B cell (primary cell): ENCODE measurements around the gene USPL1. TPM values are rescaled to one million over a fixed set of nuclear protein-coding genes. Genes with fewer than 3 reads are reported as not detected.

ENCODE experiments used
- ATAC-seq: fragments of 200-7000 bp; cut with Tn5 transposase; one replicate; pipeline ENCODE4 v1.10.0; 2021; ENCODE audit warnings: low read depth, mild to moderate bottlenecking, moderate number of reproducible peaks, moderate library complexity
- CTCF ChIA-PET: fragments of 350-600 bp; sonication (Branson Sonifier 250); formaldehyde crosslinking; loops from one replicate; lab custom pipeline; 2021; ENCODE audit warnings: antibody characterized with exemption, inconsistent platforms; lab: Charles Lee
- POLR2A ChIA-PET: fragments of 350-600 bp; sonication (Branson Sonifier 250); formaldehyde crosslinking; loops from one replicate; lab custom pipeline; 2021; ENCODE audit warnings: antibody characterized with exemption; lab: Charles Lee
- DNase-seq: peaks from one replicate; pipeline ENCODE4 v3.0.0; 2013
- H2AFZ ChIP-seq: 2 replicates; pipeline ENCODE4 v1.6.1; 2012; ENCODE audit warnings: mild to moderate bottlenecking, low read depth, low read length; ENCODE audit not compliant: insufficient read depth, poor library complexity, severe bottlenecking
- H3K27ac ChIP-seq, 2 donors: 1 replicate in 1 of 2; 2 replicates in 1 of 2; pipeline ENCODE4 v1.5.1; 2012 to 2013; ENCODE audit warnings: low read length in 2 of 2, mild to moderate bottlenecking in 2 of 2, moderate library complexity in 1 of 2
- H3K27me3 ChIP-seq, 4 experiments: fragments of 200-600 bp in 1 of 4; sonication (generic) in 1 of 4; replicated peaks in 1 of 4; 1 replicate in 2 of 4; 2 replicates in 2 of 4; pipeline versions ENCODE4 v1.6.1 to v1.7.0; 2013 to 2016; ENCODE audit warnings: low read length in 3 of 4, mild to moderate bottlenecking in 2 of 4, mixed read lengths in 1 of 4, moderate library complexity in 1 of 4; ENCODE audit not compliant: insufficient read depth in 4 of 4, control insufficient read depth in 3 of 4; ENCODE audit errors: control extremely low read depth in 1 of 4
- H3K36me3 ChIP-seq, 2 experiments: replicated peaks in 1 of 2; 1 replicate in 1 of 2; 2 replicates in 1 of 2; pipeline versions ENCODE4 v1.6.1 to v1.7.1; 2013; ENCODE audit warnings: low read length in 1 of 2; ENCODE audit not compliant: insufficient read depth in 2 of 2, control insufficient read depth in 1 of 2; ENCODE audit errors: control extremely low read depth in 1 of 2, extremely low read depth in 1 of 2
- H3K4me1 ChIP-seq, 2 donors: fragments of 200-600 bp in 1 of 2; sonication (generic) in 1 of 2; 1 replicate in 1 of 2; 2 replicates in 1 of 2; pipeline versions ENCODE4 v1.5.1 to v1.6.1; 2013 to 2017; ENCODE audit warnings: low read length in 2 of 2; ENCODE audit not compliant: control insufficient read depth in 2 of 2, insufficient read depth in 2 of 2
- H3K4me2 ChIP-seq: replicated peaks from 2 replicates; pipeline ENCODE3; 2012; ENCODE audit warnings: mild to moderate bottlenecking, low read depth, low read length; ENCODE audit not compliant: poor library complexity, severe bottlenecking
- H3K4me3 ChIP-seq, 5 experiments: fragments of 200-600 bp in 1 of 5; sonication (generic) in 1 of 5; 1 replicate in 3 of 5; 2 replicates in 2 of 5; pipeline versions ENCODE4 v1.5.1 to v1.7.0; 2011 to 2016; ENCODE audit warnings: low read length in 4 of 5, mild to moderate bottlenecking in 4 of 5, low read depth in 2 of 5, control low read depth in 1 of 5, moderate library complexity in 1 of 5; ENCODE audit not compliant: insufficient read depth in 1 of 5; ENCODE audit errors: control extremely low read depth in 1 of 5, extremely low read depth in 1 of 5
- H3K79me2 ChIP-seq: fragments of 200-600 bp; sonication (generic); one replicate; pipeline ENCODE4 v1.6.0; 2016; ENCODE audit warnings: low read length; ENCODE audit not compliant: control insufficient read depth, insufficient read depth
- H3K9ac ChIP-seq: fragments of 200-600 bp; sonication (generic); 2 replicates; pipeline ENCODE4 v1.6.1; 2017; ENCODE audit warnings: mild to moderate bottlenecking, low read length, moderate library complexity
- H3K9me3 ChIP-seq, 3 donors: one replicate each; pipeline versions ENCODE4 v1.6.1 to v1.7.1; 2013; ENCODE audit warnings: low read length in 2 of 3; ENCODE audit not compliant: control insufficient read depth in 2 of 3, insufficient read depth in 1 of 3; ENCODE audit errors: control extremely low read depth in 1 of 3
- H4K20me1 ChIP-seq: 2 replicates; pipeline ENCODE4 v1.6.0; 2012; ENCODE audit warnings: mild to moderate bottlenecking, low read length; ENCODE audit not compliant: insufficient read depth, control insufficient read depth, poor library complexity, severe bottlenecking
- H3K27ac Mint-ChIP-seq: one replicate; pipeline ENCODE4 v1.8.0; 2021; ENCODE audit warnings: mixed read lengths
- H3K27me3 Mint-ChIP-seq: one replicate; pipeline ENCODE4 v1.8.0; 2021; ENCODE audit warnings: mixed read lengths
- H3K4me1 Mint-ChIP-seq: one replicate; pipeline ENCODE4 v1.8.0; 2021; ENCODE audit warnings: mixed read lengths
- H3K4me3 Mint-ChIP-seq: one replicate; pipeline ENCODE4 v1.8.0; 2021; ENCODE audit warnings: mixed read lengths
- H3K9me3 Mint-ChIP-seq: one replicate; pipeline ENCODE4 v1.8.0; 2022; ENCODE audit warnings: mixed read lengths; ENCODE audit not compliant: insufficient read depth
- EZH2 ChIP-seq: IDR thresholded peaks from 2 replicates; pipeline ENCODE4 v1.6.1; 2012; ENCODE audit warnings: borderline replicate concordance, low read depth, mild to moderate bottlenecking, moderate library complexity, low read length; ENCODE audit not compliant: insufficient read depth, poor library complexity, severe bottlenecking
- WGBS: methylation state at CpG from one replicate; pipeline ENCODE4 v1.1.5; 2013; ENCODE audit warnings: missing lambda C conversion rate; ENCODE audit not compliant: insufficient coverage; 5-methylcytosine and 5-hydroxymethylcytosine counted together
- intact Hi-C: fragments of 100-400 bp; cut with micrococcal nuclease; formaldehyde crosslinking; loops from one replicate; pipeline ENCODE4 v1.10.0; 2022
- polyA plus RNA-seq: library from polyadenylated mRNA; depleted of rRNA; stranded (reverse); fragments of >200 nt; gene quantifications from 2 replicates; pipeline ENCODE4 v1.2.3, GENCODE V29; 2012
- total RNA-seq, 2 donors: library from RNA; stranded (reverse); fragments of 120-200 nt in 1 of 2; gene quantifications; 1 replicate in 1 of 2; 2 replicates in 1 of 2; pipeline versions ENCODE4 v1.2.3 to v1.2.4, GENCODE V29; 2013 to 2022
- TF ChIP-seq, protein P1 (sequence below): fragments of 200-600 bp; IDR thresholded peaks from one replicate; pipeline ENCODE4 v1.8.0; 2022; ENCODE audit warnings: antibody characterized with exemption, mild to moderate bottlenecking

Gene USPL1
- total and polyA plus RNA-seq, 2 donors (not counting 1 experiment from before 2014, with no cell fraction given), result 30.2 to 55.8 TPM

DNA sequence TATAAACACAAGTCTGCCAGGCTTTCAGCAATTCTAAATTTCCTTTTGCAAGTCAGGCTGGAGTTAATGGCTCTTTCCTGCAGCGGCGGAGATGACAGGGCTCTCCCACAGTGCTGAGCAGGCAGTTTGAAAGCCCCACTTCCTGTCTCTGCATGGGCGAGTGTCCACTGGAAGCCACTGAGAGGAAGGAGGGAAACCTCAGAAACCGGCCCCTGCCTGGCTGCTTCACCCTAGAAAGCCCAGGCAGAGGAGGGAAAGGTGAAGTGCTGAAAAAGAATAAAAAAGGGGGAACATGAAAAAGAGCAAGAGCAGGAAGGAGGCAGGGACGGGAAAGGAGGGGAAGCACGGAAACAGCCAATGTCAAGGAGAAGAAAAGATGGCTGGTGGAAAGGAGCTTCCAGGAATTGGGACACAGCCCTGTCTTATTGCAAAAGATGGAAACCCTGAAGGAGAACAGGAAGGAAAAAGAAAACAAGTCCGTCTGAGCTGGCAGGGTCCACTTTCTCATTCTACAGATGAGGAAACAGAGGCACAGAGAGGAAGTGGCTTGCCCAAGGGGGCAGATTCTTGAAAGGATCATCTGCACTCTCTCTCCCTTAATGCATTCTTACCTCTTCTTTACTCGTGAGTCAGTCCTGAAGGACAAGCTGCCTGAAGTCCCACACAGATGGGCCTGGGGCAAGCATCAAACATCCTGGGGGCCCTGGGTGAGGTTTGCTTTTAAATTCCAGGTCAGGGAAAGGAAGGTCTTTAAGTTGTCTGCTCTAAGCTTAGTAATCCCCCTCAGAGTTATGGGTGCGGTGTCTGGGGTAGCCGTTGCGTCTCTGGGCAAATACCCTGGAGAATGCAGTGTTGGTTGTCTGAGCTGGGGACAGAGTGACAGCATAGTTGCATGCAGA, 78.8 kb downstream of the USPL1 start:
- no peak overlapping the region for H3K9ac ChIP-seq
- TF ChIP-seq EZH2, result no peak
- TF ChIP-seq, protein P1, sequence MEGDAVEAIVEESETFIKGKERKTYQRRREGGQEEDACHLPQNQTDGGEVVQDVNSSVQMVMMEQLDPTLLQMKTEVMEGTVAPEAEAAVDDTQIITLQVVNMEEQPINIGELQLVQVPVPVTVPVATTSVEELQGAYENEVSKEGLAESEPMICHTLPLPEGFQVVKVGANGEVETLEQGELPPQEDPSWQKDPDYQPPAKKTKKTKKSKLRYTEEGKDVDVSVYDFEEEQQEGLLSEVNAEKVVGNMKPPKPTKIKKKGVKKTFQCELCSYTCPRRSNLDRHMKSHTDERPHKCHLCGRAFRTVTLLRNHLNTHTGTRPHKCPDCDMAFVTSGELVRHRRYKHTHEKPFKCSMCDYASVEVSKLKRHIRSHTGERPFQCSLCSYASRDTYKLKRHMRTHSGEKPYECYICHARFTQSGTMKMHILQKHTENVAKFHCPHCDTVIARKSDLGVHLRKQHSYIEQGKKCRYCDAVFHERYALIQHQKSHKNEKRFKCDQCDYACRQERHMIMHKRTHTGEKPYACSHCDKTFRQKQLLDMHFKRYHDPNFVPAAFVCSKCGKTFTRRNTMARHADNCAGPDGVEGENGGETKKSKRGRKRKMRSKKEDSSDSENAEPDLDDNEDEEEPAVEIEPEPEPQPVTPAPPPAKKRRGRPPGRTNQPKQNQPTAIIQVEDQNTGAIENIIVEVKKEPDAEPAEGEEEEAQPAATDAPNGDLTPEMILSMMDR, result no peak
- H3K9me3 Mint-ChIP-seq, result no peaks in the 10 kb centered on the region
- no peaks in the 10 kb centered on the region for H4K20me1 ChIP-seq
- intact Hi-C loops, result no loop called here
- ATAC-seq (no peak), DNase-seq (no peak)
- H3K27me3 Mint-ChIP-seq, result peaks cover 13% of the 10 kb centered on the region
- CTCF ChIA-PET, result interaction anchor here (1.1 to 1.4 kb wide), 2 partner anchors 11 to 44 kb away, joined by 4 read pairs; no protein-coding TSS in a partner anchor
- H3K27ac Mint-ChIP-seq, result peak overlapping the region; percentile 47
- H3K9me3 ChIP-seq, result no peaks in the 10 kb centered on the region
- H3K4me2 ChIP-seq, result peak overlapping the region; percentile 45
- H3K36me3 ChIP-seq, result no peaks in the 10 kb centered on the region
- POLR2A ChIA-PET, result no interaction called here
- H3K27me3 ChIP-seq, result no peaks in the 10 kb centered on the region
- H3K27ac ChIP-seq, result no peak overlapping the region
- no peak overlapping the region for H3K4me3 ChIP-seq
- H2AFZ ChIP-seq, result peak overlapping the region; percentile 15
- H3K4me1 Mint-ChIP-seq, result peaks cover 24% of the 10 kb centered on the region
- WGBS, result 11% methylated on average over 9 of the region's 11 CpGs
- H3K4me1 ChIP-seq, result peaks cover 12 to 15% of the 10 kb centered on the region in 2 donors
- no peak overlapping the region for H3K4me3 Mint-ChIP-seq
- no peaks in the 10 kb centered on the region for H3K79me2 ChIP-seq
